Effector CD4-positive, alpha-beta T cell (primary cell): Measurements from ENCODE around the gene CHST15.

Experiments used
- DNase-seq: peaks from one replicate; pipeline ENCODE4 v3.0.0-alpha.2; 2020

Gene CHST15

GRCh38 chr10:124078714-124079113 lies 14.7 kb downstream of the CHST15 start:
- DNase-seq, result no peak

GRCh38 chr10:124078028-124078427 lies 15.4 kb downstream of the CHST15 start:
- no peak for DNase-seq

GRCh38 chr10:124077208-124077993 lies 16.0 kb downstream of the CHST15 start:
- DNase-seq, result no peak

- DNase-seq, result no peak
Observed at GRCh38 chr10:124076148-124076733, 17.2 kb downstream of the CHST15 start.

- no peak for DNase-seq
Observed at GRCh38 chr10:124075231-124075955, 18.0 kb downstream of the CHST15 start.

- DNase-seq, result no peak
Observed at GRCh38 chr10:124074501-124075109, 18.8 kb downstream of the CHST15 start.

GRCh38 chr10:124073978-124074377 lies 19.4 kb downstream of the CHST15 start:
- DNase-seq, result no peak

GRCh38 chr10:124072541-124072940 lies 20.9 kb downstream of the CHST15 start:
- no peak for DNase-seq

- DNase-seq, result no peak
Observed at GRCh38 chr10:124072106-124072505, 21.3 kb downstream of the CHST15 start.

GRCh38 chr10:124071141-124071540 lies 22.3 kb downstream of the CHST15 start:
- DNase-seq, result no peak

- DNase-seq, result no peak
Observed at GRCh38 chr10:124070666-124071065, 22.7 kb downstream of the CHST15 start.

GRCh38 chr10:124069341-124070264 lies 23.8 kb downstream of the CHST15 start:
- no peak for DNase-seq

GRCh38 chr10:124068929-124069328 lies 24.5 kb downstream of the CHST15 start:
- no peak for DNase-seq

GRCh38 chr10:124067825-124068400 lies 25.5 kb downstream of the CHST15 start:
- DNase-seq, result no peak

- no peak for DNase-seq
Observed at GRCh38 chr10:124066781-124067714, 26.4 kb downstream of the CHST15 start.

- no peak for DNase-seq
Observed at GRCh38 chr10:124066126-124066700, 27.2 kb downstream of the CHST15 start.

- DNase-seq, result no peak
Observed at GRCh38 chr10:124065382-124066125, 27.8 kb downstream of the CHST15 start.

- DNase-seq, result no peak
Observed at GRCh38 chr10:124064676-124065075, 28.7 kb downstream of the CHST15 start.

- no peak for DNase-seq
Observed at GRCh38 chr10:124063750-124064603, 29.4 kb downstream of the CHST15 start.
